ENCODE data around the gene EGFR. TPM values are rescaled to one million over a fixed set of nuclear protein-coding genes. Genes with fewer than 3 reads are reported as not detected.

Gene EGFR
- polyA plus RNA-seq, 4 donors = 19.4 to 34.1 (median 31.0) TPM

- no peak for DNase-seq (ENCODE audit: low read depth in 4 of 4, low spot score in 3 of 4)
Measured at GRCh38 chr7:55202150-55202913, 183.5 kb downstream of the EGFR start.

GRCh38 chr7:55203300-55203699, 184.5 kb downstream of the EGFR start:
- no peak for DNase-seq (ENCODE audit: low read depth in 4 of 4, low spot score in 3 of 4)

DNA sequence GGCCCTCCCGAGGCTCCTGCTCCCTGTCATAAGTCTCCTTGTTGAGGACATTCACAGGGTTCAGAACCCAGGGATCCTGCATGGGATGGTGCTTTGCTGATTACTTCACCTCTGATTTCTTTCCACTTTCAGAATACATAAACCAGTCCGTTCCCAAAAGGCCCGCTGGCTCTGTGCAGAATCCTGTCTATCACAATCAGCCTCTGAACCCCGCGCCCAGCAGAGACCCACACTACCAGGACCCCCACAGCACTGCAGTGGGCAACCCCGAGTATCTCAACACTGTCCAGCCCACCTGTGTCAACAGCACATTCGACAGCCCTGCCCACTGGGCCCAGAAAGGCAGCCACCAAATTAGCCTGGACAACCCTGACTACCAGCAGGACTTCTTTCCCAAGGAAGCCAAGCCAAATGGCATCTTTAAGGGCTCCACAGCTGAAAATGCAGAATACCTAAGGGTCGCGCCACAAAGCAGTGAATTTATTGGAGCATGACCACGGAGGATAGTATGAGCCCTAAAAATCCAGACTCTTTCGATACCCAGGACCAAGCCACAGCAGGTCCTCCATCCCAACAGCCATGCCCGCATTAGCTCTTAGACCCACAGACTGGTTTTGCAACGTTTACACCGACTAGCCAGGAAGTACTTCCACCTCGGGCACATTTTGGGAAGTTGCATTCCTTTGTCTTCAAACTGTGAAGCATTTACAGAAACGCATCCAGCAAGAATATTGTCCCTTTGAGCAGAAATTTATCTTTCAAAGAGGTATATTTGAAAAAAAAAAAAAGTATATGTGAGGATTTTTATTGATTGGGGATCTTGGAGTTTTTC, 186.5 kb downstream of the EGFR start:
- no peak for DNase-seq (ENCODE audit: low read depth in 4 of 4, low spot score in 3 of 4)

DNA sequence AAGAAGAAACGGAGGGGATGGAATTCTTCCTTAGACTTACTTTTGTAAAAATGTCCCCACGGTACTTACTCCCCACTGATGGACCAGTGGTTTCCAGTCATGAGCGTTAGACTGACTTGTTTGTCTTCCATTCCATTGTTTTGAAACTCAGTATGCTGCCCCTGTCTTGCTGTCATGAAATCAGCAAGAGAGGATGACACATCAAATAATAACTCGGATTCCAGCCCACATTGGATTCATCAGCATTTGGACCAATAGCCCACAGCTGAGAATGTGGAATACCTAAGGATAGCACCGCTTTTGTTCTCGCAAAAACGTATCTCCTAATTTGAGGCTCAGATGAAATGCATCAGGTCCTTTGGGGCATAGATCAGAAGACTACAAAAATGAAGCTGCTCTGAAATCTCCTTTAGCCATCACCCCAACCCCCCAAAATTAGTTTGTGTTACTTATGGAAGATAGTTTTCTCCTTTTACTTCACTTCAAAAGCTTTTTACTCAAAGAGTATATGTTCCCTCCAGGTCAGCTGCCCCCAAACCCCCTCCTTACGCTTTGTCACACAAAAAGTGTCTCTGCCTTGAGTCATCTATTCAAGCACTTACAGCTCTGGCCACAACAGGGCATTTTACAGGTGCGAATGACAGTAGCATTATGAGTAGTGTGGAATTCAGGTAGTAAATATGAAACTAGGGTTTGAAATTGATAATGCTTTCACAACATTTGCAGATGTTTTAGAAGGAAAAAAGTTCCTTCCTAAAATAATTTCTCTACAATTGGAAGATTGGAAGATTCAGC, 187.6 kb downstream of the EGFR start:
- no peak for DNase-seq (ENCODE audit: low read depth in 4 of 4, low spot score in 3 of 4)

- no peak for DNase-seq (ENCODE audit: low read depth in 4 of 4, low spot score in 3 of 4)
Measured at GRCh38 chr7:55207436-55208125, 188.8 kb downstream of the EGFR start.

- no peak for DNase-seq (ENCODE audit: low read depth in 4 of 4, low spot score in 3 of 4)
Measured at GRCh38 chr7:55209366-55209765, 190.5 kb downstream of the EGFR start.

GRCh38 chr7:55210176-55210575, 191.4 kb downstream of the EGFR start:
- DNase-seq (ENCODE audit: low read depth in 4 of 4, low spot score in 3 of 4) = no peak

DNA sequence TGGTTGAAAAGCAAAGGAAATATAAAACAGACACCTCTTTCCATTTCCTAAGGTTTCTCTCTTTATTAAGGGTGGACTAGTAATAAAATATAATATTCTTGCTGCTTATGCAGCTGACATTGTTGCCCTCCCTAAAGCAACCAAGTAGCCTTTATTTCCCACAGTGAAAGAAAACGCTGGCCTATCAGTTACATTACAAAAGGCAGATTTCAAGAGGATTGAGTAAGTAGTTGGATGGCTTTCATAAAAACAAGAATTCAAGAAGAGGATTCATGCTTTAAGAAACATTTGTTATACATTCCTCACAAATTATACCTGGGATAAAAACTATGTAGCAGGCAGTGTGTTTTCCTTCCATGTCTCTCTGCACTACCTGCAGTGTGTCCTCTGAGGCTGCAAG, 191.9 kb downstream of the EGFR start:
- DNase-seq (ENCODE audit: low read depth in 4 of 4, low spot score in 3 of 4) = no peak

DNA sequence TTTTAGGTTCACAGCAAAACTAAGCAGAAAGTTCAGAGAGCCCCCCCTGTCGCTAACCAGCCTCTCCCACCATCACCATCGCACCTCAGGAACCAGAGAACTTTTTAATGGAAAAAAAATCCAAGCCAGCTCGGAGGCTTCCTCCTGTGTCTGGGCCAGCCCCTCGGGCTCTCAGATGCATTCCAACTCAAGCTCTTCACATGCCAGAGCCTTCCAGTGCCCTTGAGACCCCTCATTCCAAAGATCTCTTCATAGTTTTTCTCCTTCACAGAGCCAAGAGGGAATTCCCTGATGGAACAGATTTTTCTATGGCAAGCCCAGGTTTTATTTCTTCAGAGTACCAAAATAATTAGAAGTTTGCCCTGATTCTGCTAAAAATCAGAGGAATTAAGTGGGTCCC, 192.9 kb downstream of the EGFR start:
- no peak for DNase-seq (ENCODE audit: low read depth in 4 of 4, low spot score in 3 of 4)

GRCh38 chr7:55212176-55212575, 193.4 kb downstream of the EGFR start:
- no peak for DNase-seq (ENCODE audit: low read depth in 4 of 4, low spot score in 3 of 4)

DNA sequence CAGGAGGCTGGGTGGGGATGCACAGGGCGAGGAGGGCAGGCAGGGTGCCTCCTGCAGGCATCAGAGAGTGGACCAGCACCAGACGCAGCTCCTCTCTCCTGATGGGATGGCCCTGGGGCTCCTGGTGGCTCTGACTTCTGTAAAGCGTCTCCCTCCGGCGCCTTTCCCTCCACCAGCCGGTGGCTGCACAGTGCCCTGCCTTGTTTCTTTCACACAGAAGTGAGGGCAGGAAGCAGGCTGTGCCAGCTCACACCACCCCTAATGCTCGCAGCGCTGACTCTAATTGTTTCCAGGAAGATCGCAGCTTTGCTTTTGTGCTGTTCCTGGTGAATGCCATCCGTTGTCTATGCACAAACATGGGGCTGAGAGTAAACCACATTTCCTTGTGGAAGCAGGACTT, 194.0 kb downstream of the EGFR start:
- no peak for DNase-seq (ENCODE audit: low read depth in 4 of 4, low spot score in 3 of 4)

GRCh38 chr7:55214707-55215106, 195.9 kb downstream of the EGFR start:
- no peak for DNase-seq (ENCODE audit: low read depth in 4 of 4, low spot score in 3 of 4)

- no peak for DNase-seq (ENCODE audit: low read depth in 4 of 4, low spot score in 3 of 4)
Measured at GRCh38 chr7:55223023-55223422, 204.2 kb downstream of the EGFR start.

DNA sequence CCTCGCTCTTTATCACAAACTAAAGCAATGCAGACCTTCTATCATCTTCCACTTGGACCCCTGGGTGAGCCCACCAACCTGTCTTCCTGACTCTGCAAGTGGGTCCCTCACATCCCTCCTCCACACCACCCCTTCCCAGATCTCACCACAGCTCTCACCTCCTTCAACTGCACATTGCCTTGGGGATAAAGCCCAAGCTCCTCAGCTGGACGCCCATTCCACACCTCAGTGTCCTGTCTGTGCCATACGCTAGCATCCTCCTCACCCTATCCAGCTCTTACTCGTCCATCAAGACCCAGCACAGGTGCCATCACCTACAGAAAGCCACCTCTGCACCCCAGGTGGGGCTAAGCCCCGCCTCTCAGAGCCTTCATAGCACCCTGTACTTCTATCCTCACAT, 205.3 kb downstream of the EGFR start:
- DNase-seq (ENCODE audit: low read depth in 4 of 4, low spot score in 3 of 4) = no peak

DNA sequence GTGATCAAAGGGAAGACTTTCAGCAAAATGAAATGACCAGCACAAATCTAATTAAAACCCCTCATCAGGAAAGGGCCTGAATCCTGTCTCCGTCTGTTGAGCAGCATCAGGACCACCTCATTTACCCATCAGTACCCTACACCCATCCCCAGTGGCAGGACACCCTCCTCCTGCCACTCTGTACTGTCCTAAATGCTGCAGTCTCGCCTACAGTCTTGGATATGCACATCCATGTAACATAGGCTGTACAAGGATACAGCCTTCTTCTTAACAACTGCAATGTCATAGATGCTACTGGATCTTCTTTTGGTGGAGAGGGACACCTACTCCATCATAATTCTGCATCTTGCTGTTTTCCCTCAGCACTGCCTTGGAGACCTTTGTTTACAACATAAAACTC, 206.0 kb downstream of the EGFR start:
- no peak for DNase-seq (ENCODE audit: low read depth in 4 of 4, low spot score in 3 of 4)

DNA sequence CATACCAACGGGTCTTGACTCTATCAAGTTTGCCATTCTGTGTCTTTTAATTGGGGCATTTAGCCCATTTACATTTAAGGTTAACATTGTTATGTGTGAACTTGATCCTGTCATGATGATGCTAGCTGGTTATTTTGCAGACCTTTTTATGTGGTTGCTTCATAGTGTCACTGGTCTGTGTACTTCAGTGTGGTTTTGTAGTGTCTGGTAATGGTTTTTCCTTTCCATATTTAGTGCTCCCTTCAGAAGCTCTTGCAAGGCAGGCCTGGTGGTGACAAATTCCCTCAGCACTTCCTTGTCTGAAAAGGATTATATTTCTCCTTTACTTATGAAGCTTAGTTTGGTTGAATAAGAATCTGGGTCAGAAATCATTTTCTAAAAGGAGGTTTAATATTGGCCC, 211.2 kb downstream of the EGFR start:
- no peak for DNase-seq (ENCODE audit: low read depth in 4 of 4, low spot score in 3 of 4)

DNA sequence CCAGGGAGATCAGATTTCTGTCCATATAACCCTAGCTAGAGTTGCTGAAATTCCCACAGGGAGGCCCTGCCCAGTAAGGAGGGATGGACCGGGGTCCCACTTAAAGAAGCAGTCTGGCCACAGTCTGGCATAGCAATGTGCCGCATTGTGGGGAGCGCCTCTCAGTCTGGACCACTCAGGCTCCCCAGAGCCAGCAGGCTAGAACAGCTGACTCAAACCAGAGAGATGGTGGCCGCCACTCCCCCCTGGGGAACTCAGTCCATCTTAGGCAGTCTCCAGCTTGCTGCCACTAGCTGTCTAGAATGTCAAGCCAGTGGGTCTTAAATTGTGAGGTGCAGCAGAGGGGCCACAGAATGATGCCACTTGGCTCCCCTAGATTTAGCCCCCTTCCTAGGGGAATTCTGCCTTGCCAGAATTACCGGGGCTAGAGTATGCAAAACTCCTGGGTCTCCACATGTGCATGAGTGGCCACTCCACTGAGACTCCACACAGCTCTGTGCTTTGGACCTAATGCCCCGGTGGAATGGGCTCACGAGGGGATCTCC, 213.0 kb downstream of the EGFR start:
- no peak for DNase-seq (ENCODE audit: low read depth in 4 of 4, low spot score in 3 of 4)

- DNase-seq (ENCODE audit: low read depth in 4 of 4, low spot score in 3 of 4) = no peak
Measured at GRCh38 chr7:55233001-55233400, 214.2 kb downstream of the EGFR start.

- DNase-seq (ENCODE audit: low read depth in 4 of 4, low spot score in 3 of 4) = no peak
Measured at GRCh38 chr7:55234408-55234807, 215.6 kb downstream of the EGFR start.

DNA sequence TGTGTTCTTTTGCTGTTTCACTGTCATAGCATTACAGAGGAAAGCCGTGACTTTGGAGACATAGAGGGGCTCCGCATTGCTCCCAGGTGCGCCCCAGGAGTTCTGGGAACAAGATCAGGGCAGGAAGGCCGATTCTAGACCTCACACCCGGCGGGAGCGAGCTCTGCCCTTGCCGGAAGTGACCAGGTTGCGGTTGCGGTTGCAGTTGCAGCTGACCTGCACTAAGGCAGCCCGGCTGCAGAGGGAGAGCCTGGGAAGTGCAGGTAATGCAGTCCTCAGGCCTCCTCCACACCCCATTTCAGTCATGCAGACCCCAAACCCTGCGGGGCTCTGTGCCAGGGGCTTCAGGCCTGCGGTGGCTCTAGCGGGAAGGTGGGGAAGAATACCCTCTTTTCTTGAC, 216.3 kb downstream of the EGFR start:
- no peak for DNase-seq (ENCODE audit: low read depth in 4 of 4, low spot score in 3 of 4)

All from left renal pelvis (tissue), 4 donors.